Left forelimb (tissue), 1 donor: ENCODE measurements around the gene DET1.
"Not testable (repeated sequence)": the region's sequence is repeated elsewhere in the genome, so short reads cannot be mapped to it uniquely, and the experiment has no call there.

Experiments used
- DNase-seq: peaks from one replicate; pipeline ENCODE4 v3.0.0-alpha.2; 2018; ENCODE audit warnings: low spot score

The DET1 gene

DNA sequence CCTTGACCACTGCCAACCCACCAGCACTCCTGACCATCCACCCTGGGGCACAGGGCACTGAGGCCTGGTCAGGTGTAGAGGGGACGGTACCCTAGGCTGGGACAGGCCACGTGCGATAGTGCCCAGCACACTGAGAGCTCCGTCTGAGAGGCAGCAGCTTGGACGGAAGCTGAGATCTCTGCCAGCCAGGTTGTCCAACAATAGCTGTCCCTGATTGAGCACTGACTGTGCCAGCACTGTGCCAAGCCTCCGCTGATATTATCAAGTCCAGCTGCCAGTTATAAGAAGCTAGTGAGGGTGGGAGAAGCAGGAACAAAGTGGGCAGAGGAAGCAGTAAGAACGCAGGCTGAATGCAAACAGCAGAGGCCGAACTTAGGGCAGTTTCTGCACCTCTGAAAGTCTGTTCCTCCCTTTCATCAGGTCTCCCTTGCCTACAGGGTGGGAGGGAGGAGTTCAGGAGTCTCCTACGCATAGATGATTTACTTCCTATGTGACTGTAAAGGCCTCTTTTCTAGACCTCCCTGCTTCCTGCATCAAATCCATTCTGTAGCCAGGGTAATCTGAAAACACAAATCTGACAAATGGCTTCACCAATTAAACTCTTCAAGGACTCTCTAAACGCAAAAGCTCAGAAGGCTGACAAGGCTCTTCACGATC, 49.2 kb downstream of the DET1 start:
- DNase-seq = no peak

GRCh38 chr15:88493844-88494243, 52.6 kb downstream of the DET1 start:
- DNase-seq = no peak

DNA sequence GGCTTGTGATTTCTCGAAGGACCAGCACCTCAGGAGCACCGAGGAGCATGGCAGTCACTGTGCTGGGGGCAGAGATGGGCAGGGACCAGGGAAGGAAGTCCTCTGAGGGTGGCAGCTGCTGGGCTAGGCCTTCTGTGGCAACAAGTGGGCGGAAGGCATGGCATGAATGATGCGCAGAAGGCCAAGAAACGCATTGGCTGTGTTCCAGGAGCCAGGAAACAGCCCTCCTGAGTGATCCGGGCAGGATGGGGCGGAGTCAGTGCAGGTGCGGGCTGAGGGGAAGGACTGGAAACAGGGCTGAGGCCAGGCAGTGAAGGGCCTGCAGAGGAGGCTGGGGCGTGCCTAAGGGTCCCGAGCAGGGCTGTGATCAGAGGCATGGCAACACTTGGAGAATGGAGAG, 55.3 kb downstream of the DET1 start:
- DNase-seq = no peak

- DNase-seq = no peak
These were observed 56.4 kb downstream of the DET1 start for GRCh38 chr15:88490036-88490435.

- DNase-seq = no peak
These were observed 57.2 kb downstream of the DET1 start for GRCh38 chr15:88489321-88489720.

GRCh38 chr15:88487796-88488523, 58.5 kb downstream of the DET1 start:
- no peak for DNase-seq

- DNase-seq = no peak
These were observed 59.2 kb downstream of the DET1 start for GRCh38 chr15:88487178-88487795.

DNA sequence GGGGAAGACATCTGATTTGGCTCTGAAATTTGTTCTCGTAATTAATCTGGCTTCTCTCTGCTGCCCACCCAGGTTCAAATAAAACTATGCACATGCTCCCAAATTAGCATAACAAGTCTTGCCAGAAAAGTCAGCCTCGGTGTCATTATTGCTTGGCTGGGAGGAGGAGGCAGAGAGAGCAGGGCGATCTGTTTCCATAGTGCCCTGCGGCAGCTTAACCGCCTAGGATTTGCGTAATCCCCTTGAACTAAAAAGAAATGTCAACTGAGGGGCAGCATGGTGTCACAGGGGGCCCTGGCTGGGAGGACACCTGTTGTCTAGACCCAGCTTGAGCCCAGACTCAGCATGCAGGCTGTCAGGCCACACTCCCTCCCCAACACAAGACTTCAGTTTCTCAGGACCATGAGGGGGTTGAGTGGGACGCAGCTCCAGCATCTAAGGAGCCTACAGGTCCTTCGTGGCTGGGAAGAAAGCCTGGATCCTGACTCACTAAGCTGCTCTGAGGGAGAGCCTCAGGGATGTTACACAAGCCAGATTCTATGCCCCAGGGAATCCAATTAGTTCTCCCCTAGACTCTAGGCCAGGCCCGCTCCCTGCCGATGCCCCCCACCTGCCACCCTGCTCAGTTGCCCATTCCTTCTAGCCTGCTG, 61.7 kb downstream of the DET1 start:
- no peak for DNase-seq

GRCh38 chr15:88482263-88482662, 64.2 kb downstream of the DET1 start:
- DNase-seq = no peak

- DNase-seq = no peak
These were observed 65.5 kb downstream of the DET1 start for GRCh38 chr15:88480981-88481380.

GRCh38 chr15:88479169-88479568, 67.3 kb downstream of the DET1 start:
- DNase-seq = no peak

- DNase-seq = no peak
These were observed 68.6 kb downstream of the DET1 start for GRCh38 chr15:88477904-88478303.

DNA sequence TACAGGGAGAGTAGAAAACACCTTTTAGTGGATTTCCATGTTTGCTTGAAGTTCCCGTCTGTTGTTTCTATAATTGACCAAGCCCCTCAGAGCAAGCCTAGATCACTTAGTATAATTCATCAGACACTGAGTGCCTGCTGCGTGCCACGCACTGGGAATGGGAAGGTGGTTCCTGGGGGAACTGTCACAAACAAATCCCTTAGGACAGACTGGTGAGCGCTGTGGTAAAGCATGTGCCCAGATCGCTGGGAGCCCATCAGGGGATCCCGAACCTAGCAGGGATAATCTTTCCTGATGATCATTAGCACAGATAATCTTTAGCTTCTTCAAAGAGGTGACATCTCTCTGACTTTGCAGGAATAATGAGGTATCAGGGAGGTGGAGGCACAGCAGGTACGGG, 69.4 kb downstream of the DET1 start:
- no peak for DNase-seq

- DNase-seq = no peak
These were observed 69.8 kb downstream of the DET1 start for GRCh38 chr15:88476635-88477060.

GRCh38 chr15:88473661-88474293, 72.7 kb downstream of the DET1 start:
- not testable (repeated sequence) for DNase-seq

- DNase-seq = no peak
These were observed 74.3 kb downstream of the DET1 start for GRCh38 chr15:88472225-88472624.

GRCh38 chr15:88470625-88471372, 75.7 kb downstream of the DET1 start:
- DNase-seq = no peak

- no peak for DNase-seq
These were observed 77.2 kb downstream of the DET1 start for GRCh38 chr15:88469321-88469720.

DNA sequence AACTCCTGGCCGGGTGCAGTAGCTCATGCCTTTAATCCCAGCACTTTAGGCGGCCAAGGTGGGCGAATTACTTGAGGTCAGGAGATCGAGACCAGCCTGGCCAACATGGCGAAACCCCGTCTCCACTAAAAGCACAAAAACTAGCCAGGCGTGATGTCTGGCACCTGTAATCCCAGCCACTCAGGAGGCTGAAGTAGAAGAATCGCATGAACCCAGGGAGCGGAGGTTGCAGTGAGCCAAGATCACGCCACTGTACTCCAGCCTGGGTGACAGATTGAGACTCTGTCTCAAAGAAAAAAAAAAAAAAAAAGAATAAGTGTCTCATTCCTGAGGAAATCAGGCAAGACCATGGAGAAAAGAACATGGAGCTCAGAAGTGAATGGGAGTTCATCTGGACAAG, 77.8 kb downstream of the DET1 start:
- not testable (repeated sequence) for DNase-seq

GRCh38 chr15:88467935-88468528, 78.4 kb downstream of the DET1 start:
- no peak for DNase-seq
